Measurements from ENCODE around the gene KRT32. TPM values are rescaled to one million over a fixed set of nuclear protein-coding genes. Genes with fewer than 3 reads are reported as not detected.

KRT32 gene
- total RNA-seq, 1 experiment from 2014 or later, result not detected

DNA sequence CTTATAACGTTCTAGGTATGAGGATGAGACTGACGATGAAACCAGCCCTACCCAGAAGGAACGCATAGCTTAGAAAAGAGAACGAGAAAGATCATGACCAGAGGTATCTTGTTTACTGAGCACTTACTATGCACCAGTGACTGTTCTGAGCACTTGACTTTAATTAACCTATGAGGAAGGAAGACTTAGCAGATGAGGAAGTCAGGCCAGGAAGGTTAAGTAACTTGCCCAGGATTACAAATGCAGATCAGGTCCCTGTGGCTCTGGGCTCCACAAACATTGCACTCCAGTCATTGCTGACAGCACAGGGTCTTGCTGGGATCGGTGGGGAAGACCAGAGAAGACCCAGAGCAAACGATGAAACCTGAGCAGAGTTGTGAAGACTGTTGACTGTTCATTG is 31.1 kb upstream of the KRT32 start:
- DNase-seq (ENCODE audit: low read depth, low spot score), result no peak
- in situ Hi-C loops (cut with HindIII; ENCODE audit: low pct_unique_long_range_greater_than_20kb, low sequenced_read_pairs), result no loop called here

DNA sequence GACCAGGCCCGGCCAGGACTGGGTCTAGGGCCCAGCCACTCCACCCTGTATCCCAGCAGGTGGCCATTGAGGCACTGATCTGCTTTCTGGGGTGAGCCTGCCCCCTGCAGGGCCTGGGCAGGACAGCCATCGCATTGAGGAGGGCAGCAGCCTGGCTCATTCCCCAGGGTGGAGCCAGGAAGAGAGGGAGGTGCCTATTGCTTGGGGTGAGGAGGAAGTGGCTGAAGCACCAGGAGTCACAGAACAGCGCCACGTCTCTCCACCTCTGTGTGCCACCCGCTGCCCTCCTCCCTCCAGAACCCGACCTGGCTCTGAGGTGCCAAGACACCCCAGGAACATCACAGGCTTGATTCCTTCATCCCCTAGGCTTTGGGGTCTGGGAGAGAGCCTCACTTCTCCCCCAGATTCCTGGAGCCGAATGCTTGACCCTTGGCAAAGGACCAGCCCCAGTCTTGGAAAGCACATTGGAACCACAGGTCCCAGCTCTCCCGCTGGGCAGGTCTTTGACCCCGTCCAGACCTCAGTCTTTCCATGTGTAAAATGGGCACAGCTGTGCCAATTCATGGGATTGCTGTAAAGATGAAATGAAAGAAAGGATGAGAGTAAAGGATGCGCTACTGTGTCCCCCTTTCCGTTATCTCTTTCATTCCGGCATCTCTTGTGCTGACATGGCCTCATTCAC is 29.8 kb upstream of the KRT32 start:
- in situ Hi-C loops (cut with HindIII; ENCODE audit: low pct_unique_long_range_greater_than_20kb, low sequenced_read_pairs), result no loop called here
- DNase-seq (ENCODE audit: low read depth, low spot score), result peak; percentile 91

DNA sequence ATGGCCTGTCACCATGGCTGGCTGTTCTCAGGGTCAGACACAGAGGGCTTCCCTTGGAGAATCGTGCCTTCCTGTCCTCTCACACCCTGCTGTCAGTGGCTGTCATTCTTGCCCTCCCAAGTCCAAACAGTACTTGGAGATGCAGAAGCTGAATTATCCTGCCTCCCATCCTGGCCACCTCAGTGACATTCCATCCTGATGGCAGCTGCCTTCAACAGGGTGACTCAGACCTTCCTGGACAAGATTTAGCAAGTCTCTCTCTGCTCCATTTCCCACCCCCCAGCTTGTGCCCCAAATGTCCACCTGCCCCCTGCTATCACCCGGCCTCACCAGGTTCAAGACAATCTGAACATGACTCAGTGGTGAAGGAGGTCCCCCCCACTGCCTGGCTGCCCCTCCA is 27.3 kb upstream of the KRT32 start:
- DNase-seq (ENCODE audit: low read depth, low spot score), result no peak
- in situ Hi-C loops (cut with HindIII; ENCODE audit: low pct_unique_long_range_greater_than_20kb, low sequenced_read_pairs), result no loop called here

DNA sequence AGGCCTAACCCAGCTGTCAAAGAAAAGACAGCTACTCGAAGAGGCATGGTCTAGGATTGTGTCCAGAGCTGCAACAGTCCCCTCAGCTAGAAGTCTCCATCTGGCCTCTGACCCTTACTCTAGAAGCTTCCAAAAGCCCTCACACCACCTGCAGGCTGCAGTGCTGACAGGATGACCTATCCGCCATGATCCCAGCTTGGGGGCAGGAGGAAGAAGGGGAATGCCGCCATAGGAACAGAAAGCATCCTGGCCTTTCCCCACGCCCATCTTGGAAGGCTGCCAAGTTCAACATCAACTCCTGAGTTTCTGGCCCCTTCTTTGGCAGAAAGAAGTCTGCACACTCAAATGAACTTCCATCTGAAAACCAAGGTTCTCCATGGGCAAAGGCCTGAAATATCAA is 25.6 kb upstream of the KRT32 start:
- peak; percentile 13 for DNase-seq (ENCODE audit: low read depth, low spot score)
- in situ Hi-C loops (cut with HindIII; ENCODE audit: low pct_unique_long_range_greater_than_20kb, low sequenced_read_pairs), result no loop called here

DNA sequence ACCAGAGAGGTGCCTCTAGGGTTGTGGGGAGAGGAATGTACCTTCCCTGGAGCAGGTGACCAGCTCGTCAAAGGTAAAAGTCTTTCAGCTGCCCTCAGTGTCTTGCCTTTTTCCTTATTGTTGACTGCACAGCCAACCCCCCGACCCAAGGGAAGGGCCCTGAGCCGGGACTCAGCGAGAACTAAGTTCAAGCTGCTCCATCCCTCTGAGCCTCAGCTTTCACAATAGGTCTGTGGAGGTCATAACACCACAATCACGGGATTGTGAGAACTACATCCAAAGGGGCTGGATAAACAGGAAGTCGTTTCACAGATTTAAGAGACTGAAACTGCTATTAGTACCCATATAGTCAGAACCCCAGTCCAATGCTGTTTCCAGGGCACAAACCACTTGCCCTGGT is 25.2 kb upstream of the KRT32 start:
- in situ Hi-C loops (cut with HindIII; ENCODE audit: low pct_unique_long_range_greater_than_20kb, low sequenced_read_pairs), result no loop called here
- no peak for DNase-seq (ENCODE audit: low read depth, low spot score)

DNA sequence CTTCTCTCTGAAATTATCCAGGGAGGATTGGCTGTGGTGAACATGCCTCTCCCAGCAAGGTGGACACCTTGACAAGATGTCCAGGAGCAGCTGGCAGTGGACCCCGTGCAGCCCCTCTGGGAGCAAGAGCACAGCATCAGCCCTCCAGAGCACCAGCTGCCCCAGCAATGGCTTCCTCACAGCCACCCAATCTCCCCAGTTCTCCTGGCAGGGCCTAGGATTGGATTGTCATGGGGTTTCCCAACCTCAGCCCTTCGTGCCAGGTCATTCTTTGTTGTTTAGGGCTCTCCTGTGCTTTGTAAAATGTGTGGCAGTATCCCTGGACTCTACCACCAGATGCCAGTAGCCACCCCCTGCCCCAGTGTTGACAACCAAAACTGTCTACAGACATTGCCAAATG is 24.3 kb upstream of the KRT32 start:
- DNase-seq (ENCODE audit: low read depth, low spot score), result no peak
- in situ Hi-C loops (cut with HindIII; ENCODE audit: low pct_unique_long_range_greater_than_20kb, low sequenced_read_pairs), result no loop called here

DNA sequence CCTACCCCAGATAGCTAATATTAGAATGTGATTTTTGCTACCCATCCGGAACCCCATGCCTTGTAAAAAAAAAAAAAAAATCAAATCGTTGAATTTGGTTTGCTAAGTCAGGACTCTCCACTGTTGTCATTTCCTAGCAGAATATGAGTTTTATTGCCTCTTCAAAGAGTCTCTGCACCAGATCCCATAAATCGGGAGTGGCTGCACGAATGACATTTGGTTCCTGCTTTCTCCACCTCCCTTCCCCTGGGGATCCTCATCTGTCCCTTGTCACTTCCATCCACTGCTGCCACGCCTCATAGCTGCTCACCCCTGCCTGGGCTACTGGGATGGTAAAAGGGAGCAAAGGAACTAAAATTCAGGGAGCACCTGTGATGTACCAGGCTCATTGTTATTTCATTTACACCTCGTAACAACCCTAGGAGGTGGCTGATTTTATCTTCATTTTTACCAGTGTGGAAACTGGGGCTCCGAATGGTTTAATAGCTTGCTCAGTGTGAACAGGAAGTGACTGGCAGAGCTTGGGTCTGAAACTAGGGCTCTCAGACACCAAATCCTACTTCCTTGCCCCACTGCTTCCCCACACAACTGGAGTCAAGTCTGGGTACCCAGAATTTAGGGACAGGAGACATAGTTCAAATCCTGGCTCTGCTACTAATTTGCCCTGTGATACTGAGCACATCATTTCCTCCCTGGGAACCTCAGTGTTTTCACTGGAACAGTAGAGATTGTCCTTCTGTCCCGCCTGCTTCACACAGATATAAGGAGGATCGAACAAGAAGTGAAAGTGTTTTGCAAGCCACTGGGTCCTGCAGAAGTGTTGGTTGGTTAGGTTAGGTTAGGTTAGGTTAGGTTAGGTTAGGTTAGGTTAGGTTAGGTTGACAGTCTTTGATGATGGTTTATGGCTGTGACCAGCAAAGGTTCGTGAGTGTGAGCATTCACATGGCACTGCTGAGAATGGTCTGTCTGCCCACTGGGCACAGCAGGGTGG is 23.1 kb upstream of the KRT32 start:
- no peak for DNase-seq (ENCODE audit: low read depth, low spot score)
- in situ Hi-C loops (cut with HindIII; ENCODE audit: low pct_unique_long_range_greater_than_20kb, low sequenced_read_pairs), result no loop called here

DNA sequence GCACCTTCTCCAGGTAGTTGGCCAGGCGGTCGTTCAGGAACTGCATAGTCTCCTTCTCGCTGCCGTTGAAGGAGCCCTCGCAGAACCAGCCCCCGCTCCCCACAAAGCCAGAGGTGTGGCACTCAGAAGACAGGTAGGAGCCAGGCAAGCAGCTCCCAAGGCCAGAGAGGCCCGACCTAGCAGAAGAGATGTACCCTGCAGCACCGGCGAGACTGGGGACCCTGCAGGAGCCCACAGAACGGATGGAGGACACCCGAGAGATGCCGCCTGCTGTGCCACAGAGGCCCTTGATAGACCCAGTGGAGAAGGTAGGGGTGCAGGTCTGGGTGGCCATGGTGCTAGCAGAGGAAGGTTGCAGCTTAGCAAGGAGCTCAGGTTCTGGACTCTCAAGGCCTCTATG is 22.3 kb upstream of the KRT32 start, which contains the start of gene KRT36:
KRT36 (minus strand) TSS at position 380 of the 400 bp plus-strand sequence; CDS start at position 334, 46 bp downstream.
- in situ Hi-C loops (cut with HindIII; ENCODE audit: low pct_unique_long_range_greater_than_20kb, low sequenced_read_pairs), result no loop called here
- no peak for DNase-seq (ENCODE audit: low read depth, low spot score)

DNA sequence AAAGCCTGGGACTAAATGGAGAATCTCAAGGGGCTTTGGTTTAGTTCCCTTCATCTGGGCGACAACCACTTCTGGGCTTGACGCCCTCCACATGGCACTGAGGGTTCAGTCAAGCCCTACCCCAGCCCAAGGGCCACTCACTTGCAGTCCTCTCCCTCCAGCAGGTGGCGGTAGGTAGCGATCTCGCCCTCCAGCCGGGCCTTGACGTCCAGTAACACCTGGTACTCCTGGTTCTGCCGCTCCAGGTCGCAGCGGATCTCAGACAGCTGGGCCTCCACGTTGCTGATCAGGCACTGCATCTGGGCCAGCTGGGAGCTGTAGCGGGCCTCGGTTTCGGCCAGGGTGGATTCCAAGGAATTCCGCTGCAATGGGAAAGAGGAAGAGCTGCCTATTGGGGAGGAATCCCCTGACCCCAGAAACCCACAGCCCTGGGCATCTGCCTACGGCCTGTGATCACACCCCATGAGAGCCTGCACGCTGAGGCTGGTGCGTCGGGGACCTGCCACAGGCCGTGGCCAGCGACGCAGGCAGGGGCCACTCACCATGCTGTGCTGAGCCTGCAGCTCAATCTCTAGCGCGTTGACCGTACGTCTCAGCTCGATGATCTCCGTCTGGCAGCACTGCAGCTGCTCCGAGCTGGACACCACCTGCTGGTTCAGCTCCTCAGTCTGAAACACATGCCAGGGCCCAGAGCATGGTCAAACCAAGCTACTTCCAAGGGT is 19.8 kb upstream of the KRT32 start:
- in situ Hi-C loops (cut with HindIII; ENCODE audit: low pct_unique_long_range_greater_than_20kb, low sequenced_read_pairs), result no loop called here
- peak; percentile 54 for DNase-seq (ENCODE audit: low read depth, low spot score)

DNA sequence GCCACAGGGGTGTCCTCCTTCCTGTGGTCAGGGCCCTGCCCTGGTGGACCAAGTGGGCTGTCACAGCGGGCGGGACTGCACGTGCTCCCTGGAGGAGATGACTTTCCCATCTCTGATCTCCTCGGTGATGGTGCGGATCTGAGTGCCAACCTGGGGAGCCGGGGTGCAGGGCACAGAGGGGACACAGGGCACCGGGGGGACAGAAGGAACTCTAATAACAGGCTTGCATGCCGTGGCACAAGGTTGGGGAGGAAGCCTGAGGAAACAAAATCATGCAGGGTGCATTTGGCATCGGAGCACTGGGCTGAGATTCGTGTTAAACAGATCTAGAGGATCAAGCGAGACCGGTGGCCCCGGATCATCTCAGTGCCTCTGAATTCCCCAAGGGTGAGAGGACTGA is 19.1 kb upstream of the KRT32 start:
- no peak for DNase-seq (ENCODE audit: low read depth, low spot score)
- in situ Hi-C loops (cut with HindIII; ENCODE audit: low pct_unique_long_range_greater_than_20kb, low sequenced_read_pairs), result no loop called here

DNA sequence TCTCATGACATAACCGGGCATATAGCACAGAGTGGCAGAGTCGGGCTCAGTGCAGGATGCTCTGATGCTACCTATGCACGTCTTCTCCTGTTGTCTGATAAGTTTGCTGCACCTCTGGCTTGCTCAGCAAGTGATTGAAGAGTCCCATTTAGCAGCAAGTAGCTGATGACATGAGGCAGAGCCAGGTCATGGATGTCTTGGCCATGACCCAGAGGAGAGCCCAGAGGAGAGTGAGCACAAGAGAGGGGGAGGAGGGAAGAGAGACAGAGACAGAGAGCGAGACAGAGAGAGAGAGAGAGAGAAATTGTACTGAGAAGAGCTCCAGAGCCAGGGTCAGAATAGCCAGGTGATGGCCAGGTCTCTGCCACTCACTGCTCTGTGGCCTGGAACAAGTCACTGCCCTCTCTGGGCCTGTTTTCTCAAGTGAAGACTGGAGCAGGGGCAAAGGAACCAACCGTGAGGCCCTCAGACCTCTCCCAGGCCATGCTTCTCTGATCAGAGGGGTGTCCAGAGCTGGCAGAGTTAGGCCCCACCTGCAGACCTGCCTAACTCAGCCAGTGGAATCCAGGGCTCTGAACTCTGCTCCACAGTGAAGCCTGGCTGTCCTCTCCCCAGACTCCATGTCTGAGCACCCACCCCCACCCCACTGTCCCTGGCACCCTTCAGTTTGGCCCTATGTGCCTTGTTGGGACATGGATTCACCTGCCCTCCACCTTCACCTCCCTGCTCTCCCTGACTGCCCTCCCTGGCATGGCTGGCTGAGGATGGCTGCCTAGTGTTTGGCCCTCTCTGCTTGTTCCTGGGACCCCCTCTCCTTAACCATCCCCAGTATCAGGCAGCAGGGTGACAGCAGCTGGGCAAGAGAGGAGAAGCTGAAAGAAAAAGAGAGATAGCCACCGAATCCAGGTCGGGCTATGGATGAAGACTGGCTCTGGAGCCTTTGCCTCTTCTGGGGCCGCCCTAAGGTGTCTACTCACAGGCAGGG is 18.0 kb upstream of the KRT32 start:
- in situ Hi-C loops (cut with HindIII; ENCODE audit: low pct_unique_long_range_greater_than_20kb, low sequenced_read_pairs), result no loop called here
- DNase-seq (ENCODE audit: low read depth, low spot score), result no peak

DNA sequence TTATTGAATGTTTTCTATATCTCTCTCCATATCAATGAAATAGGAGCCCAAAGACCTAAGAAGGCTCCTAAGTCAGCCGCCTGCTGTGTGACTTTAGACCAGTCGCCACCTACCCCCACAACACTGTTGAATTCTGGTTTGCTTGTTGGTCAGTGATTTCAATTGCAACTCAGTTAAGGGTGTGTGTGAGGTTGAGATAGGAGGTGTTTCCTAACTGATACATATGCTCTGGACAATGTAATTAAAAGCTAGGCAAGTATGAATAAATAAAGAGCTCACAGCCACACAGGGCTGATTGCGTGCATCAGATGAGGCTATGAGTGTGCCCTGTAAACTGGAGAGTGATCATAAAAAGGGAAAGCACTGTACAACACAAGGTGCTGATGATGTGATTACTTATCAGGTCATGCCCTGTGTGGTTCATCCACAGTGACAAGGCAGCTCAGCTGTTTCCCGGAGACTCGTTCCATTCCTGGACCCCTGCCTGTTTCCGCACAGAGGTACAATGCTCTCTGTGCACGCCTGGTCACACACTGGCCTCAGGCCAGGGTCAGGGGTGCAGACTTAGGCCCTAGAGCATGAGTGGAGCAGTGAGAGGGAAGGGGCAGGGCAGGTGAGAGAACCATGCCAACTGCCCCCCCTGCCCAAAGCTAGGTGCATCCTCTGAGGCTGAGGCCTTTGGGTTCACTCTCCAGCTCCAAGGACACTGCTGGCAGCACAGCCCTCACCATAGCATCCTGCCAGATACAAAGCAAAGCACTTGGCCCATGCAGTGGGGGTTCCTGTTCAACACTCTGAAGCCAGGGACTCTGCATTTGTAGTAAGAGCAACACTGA is 17.0 kb upstream of the KRT32 start:
- DNase-seq (ENCODE audit: low read depth, low spot score), result no peak
- in situ Hi-C loops (cut with HindIII; ENCODE audit: low pct_unique_long_range_greater_than_20kb, low sequenced_read_pairs), result no loop called here

DNA sequence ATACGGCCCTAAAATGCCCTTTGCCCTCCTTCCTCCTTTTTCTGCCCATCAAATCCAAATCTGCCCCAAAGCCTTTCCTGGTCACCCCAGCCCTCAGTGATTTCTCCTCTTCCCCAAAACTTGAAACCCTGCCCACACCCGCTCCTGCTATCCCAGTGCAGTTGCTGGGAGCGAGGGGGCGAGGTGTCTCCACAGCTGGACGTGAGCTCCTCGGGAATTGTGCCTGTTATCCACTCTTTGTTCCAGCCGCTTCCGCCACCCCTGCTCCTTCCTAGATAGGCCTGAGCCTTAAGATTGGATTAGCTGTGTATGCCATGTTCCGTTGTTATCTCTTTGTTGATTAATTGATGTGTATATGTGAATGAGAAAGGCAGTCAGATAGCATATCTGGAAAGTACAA is 16.3 kb upstream of the KRT32 start:
- in situ Hi-C loops (cut with HindIII; ENCODE audit: low pct_unique_long_range_greater_than_20kb, low sequenced_read_pairs), result no loop called here
- no peak for DNase-seq (ENCODE audit: low read depth, low spot score)

DNA sequence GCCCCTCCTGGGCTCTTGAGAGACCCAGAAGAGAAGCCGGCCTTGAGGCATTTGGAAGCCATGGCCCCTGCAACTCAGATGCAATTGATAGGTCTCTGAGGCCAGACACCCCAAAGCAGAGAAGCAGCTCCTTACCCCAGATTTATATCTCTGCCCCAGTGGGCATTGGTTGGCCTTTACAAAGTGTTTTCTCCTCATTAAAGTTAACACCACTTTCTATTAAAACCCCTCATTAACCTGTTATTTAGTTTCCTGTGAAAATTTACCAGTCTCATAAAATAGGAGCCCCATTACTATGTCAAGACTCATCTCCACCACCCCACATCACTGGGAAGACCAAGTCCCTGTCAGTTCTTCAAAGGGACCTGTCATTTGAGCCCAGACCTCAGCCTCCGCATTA is 13.8 kb upstream of the KRT32 start, which contains the start of gene KRT35:
KRT35 (minus strand) TSS at position 116 of the 400 bp plus-strand sequence; CDS start at position 62, 54 bp downstream.
- in situ Hi-C loops (cut with HindIII; ENCODE audit: low pct_unique_long_range_greater_than_20kb, low sequenced_read_pairs), result no loop called here
- DNase-seq (ENCODE audit: low read depth, low spot score), result no peak

DNA sequence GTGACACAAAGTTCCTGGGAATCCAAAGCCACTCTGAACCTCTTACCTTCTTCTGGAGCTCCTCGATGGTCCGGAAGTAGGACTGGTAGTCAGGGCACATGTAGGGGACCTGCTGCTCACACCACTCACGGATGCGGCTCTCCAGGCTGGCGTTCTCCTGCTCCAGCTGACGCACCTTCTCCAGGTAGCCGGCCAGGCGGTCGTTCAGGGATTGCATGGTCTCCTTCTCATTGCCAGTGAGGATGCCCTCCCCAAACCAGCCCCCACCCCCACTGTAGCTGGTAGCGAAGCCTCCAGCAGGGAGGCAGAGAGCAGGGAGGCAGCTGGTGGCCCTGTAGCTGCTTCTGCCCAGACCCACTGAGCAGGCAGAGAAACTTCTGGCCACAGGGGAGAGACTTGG is 13.4 kb upstream of the KRT32 start:
- in situ Hi-C loops (cut with HindIII; ENCODE audit: low pct_unique_long_range_greater_than_20kb, low sequenced_read_pairs), result no loop called here
- no peak for DNase-seq (ENCODE audit: low read depth, low spot score)

DNA sequence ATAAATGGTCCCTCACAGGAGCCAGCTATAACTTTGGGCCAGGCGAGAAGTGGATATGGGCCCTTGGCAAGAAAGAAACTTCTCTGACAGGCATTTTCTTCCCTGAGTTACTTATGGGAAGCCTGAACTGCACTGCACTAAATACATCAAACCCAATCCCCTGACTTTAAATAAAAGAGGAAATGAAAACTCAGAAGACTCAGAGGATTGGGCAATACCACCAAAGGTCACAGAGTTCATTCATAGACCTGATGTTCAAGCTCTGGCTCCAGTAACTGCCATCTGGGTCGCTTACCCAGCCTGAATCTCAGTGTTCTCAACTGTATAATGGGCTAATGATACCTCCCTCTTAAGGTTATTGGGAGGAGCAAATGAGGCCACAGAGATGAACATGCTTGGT is 12.9 kb upstream of the KRT32 start:
- DNase-seq (ENCODE audit: low read depth, low spot score), result no peak
- in situ Hi-C loops (cut with HindIII; ENCODE audit: low pct_unique_long_range_greater_than_20kb, low sequenced_read_pairs), result no loop called here
